Left kidney (tissue), 2 donors: ENCODE data around the gene MYT1. TPM values are rescaled to one million over a fixed set of nuclear protein-coding genes. Genes with fewer than 3 reads are reported as not detected.
A peak's percentile ranks its signal among the peaks of the same experiment; 100 is the strongest.

ENCODE experiments used
- DNase-seq: peaks from one replicate; pipeline ENCODE4 v3.0.0-alpha.2; 2013
- polyA plus RNA-seq: library from polyadenylated mRNA; unstranded; fragments of 120-200 nt; gene quantifications from one replicate; pipeline ENCODE4 v1.2.1, GENCODE V29; 2013; ENCODE audit not compliant: insufficient read length

Gene MYT1
- polyA plus RNA-seq, 1 donor, result 0.33 TPM

DNA sequence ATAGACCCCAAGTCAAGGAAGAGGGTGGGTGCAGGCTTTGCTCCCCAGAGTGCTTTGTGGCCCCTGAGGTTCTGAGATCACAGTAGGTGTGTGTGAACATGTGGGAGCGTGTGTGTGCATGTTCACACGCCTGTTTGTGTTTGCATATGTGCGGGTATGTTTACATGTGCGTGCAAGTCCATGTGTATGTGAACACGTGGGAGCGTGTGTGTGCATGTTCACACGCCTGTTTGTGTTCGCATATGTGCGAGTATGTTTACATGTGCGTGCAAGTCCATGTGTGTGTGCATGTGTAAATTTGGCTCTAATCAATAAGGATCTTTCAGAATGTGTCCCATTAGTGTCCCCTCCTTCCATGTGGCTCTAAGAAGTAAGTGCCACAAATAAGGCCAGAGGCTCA lies 49.9 kb downstream of the MYT1 start:
- no peak for DNase-seq

DNA sequence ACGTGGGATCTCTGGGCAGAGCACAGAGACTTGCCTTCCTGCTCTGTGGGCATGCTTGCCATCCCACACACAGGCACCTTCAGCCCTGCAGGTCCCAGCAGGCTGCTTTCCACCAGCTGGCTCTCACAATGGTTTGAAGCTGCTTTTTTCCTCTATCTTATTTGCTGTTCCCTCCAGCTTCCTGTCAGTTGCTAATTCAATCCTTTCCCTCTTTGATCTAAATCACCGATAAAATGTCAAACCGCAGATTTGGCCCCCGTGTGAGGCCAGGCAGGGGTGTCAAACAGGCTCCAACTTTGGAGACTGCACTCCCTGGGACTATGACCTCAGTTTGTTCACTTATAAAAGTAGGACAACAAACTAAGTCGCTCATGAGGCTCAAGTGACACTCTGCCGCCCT lies 50.7 kb downstream of the MYT1 start:
- no peak for DNase-seq

DNA sequence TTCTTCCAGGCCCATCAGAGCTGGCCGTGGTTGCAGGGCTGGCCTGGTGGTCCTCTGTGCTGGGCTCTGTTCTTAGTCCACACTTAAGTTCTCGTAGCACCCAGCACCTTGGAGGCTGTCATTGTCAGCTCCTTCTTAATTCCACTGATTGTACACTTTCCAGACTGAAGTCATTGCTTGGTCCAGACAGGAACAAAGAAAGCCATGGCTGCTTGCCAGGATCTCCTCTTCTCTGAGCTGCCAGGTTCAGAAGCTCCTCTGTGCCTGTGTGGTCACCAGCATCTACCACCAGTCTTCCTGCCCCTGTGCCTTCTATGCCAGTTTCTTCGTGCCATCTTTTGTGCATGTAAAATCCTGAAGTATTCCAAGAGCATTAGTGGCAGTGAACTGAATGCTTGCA lies 51.8 kb downstream of the MYT1 start:
- DNase-seq, result no peak

DNA sequence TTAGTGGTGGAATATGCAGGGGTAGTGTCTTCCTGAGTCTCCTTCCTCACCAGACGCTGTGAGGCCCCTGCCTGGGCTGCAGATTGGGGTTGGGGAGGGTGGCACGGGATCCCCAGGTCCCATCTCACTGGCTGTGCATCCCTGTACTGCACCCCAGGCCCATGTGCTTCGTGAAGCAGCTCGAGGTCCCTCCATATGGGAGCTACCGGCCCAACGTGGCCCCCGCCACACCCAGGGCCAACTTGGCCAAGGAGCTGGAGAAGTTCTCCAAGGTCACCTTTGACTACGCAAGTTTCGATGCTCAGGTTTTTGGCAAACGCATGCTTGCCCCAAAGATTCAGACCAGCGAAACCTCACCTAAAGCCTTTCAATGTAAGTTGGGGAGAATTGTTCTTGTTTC lies 52.7 kb downstream of the MYT1 start:
- no peak for DNase-seq

DNA sequence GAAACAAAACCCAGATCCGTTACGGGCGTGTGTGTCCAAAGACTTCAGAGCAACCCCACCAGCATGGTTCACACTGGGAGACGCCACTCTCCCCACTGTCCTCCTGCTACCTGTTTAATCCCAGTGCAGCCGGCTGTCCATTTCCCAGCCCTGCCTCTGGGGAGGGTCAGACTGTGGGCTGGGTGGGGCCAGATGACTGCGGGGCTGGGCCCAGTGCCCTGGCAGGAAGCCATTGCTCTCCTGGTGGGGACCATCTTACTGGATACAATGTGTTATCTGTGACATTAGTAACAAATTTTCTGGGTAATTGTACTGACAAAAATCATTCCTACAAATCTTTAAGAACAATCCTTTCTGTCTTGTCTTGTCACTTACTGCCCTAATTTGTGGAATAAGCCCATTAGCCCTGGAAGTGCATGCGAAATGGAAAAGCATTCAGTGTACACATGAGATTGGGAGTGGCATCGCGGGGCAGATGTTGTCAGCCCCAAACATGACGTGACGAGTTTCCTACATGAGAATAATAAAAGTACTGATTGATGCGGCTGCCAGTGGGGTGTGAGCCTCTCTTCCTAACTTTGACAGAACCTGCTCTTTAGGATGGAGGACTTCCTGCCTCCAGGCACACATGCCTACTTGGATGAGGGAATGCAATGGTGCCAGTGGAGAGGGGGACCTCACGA lies 53.4 kb downstream of the MYT1 start:
- no peak for DNase-seq

DNA sequence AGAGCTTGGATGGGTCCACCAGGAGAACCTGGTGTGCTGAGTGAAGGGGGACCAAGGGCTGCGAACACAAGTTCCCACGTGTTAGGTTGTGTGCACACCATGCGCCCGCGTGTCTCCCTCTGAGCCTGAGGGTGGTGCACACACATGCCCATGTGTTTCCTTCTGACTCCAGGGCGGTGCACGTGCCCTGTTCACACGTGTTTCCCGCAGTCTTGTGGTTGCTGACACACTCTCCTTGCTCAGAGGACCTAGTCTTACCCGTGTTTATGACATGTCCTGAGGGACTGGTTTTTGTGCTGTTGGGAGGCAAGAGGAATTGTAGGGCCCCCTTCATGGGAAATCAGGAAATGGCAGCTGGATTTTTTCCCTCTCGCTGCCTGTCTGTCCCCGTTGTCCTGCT lies 55.0 kb downstream of the MYT1 start:
- no peak for DNase-seq

DNA sequence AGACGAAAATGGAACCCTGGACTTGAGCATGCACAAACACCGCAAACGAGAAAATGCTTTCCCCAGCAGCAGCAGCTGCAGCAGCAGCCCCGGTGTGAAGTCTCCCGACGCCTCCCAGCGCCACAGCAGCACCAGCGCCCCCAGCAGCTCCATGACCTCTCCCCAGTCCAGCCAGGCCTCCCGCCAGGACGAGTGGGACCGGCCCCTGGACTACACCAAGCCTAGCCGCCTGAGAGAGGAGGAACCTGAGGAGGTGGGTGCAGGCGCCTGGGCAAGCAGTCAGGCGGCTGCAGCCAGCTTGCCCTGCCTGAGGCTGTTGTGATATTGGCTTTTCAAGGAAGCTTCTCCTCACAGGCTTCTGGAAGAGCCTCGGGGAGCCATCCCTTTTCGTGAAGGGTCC lies 55.5 kb downstream of the MYT1 start:
- no peak for DNase-seq

DNA sequence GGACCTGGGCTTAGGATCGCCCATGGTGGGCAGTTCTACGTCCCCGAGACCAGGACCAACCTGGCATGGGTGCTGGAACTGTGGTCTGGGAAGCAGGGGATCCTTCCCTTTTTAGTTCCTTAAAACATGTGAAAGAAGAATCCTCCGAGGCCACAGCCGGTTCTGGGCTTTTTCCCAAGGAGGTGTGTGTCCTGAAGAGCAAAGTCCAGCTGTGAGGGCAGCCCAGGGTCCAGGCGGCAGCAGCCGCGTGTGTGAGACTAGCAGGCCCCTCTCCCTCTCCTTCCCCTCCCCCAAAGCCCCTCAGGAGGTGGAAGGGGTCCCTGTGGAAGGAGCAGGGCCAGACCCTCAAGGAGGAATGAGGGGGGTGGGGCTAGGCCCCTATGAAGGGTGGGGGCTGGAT lies 56.2 kb downstream of the MYT1 start:
- DNase-seq, result no peak

DNA sequence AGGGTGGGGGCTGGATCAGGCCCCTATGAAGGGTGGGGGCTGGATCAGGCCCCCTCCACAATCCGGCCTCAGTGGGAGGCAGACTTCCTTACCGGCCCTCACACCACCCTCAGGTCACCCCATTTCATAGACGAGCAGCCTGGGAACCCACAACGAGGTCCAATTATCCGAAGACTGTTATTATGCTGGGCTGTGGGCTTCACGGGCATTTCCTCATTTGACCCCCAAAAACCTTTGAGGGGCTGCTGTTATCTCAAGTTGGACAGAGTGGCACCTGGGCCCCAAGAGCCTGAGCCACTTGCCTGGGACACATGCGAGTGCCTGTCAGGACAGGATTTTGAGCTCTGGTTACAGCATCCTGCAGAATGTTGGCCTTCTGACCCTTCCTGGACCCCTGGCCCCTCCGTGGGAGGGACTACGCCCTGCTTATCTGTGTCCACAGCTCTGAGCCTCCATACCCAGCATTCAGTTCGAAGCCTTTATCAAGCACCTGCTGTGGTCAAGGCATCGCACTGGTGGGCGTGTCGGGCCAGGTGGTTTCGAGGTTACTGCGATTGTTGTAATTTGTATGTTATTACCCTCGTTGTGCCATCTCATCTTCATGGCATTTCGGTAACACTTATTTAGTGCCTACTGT lies 56.8 kb downstream of the MYT1 start:
- DNase-seq, result no peak

DNA sequence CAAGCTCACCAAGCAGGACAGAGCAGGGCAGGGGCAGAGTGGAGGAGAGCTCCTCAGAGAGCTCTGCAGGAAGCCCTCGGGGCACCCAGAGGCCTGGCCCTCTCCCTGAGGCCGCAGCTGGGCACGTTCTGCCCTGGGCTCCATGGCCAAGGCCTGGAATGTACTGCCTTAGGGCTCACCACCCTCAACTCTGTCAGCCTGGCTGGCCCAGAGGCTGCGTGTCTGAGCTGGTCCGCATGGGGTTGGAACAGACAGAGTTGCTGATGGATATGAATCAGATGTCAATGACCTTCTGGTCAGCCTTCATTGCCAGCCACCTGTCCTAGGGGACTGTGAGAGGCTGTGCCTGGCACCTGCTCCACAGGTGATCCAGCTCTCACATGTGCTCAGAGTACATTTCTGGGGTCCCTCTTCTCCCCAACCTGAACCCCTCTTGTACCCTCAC lies 58.1 kb downstream of the MYT1 start:
- DNase-seq, result no peak

DNA sequence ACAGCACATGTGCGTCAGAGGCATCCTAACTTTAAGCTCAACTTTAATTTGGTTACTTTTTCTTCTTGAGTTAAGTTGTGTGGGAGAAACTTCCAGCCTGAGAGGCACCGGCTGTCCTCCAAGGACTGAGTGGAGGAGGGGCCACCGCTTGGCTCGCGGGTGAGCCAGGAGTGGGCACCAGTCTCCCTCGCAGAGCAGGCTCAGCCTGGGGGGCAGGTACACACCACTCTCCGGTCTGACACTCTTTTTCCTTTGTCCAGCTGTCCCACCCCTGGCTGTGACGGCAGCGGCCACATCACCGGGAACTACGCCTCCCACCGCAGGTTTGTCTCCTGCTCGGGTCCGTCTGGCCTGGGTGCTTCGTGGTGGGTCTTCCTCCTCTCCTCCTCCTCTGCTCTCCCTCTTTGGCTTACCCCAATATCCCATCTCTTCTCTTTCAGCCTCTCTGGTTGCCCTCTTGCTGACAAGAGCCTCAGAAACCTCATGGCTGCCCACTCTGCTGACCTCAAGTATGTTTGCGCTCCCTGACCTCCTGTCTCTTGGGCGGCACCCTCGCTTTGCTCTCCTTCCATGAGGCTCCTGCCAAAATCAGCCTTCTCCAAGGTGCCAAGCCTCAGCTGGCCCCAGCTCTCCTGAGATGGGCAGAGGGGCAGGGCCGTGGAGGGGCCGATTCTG lies 58.7 kb downstream of the MYT1 start:
- DNase-seq, result no peak

DNA sequence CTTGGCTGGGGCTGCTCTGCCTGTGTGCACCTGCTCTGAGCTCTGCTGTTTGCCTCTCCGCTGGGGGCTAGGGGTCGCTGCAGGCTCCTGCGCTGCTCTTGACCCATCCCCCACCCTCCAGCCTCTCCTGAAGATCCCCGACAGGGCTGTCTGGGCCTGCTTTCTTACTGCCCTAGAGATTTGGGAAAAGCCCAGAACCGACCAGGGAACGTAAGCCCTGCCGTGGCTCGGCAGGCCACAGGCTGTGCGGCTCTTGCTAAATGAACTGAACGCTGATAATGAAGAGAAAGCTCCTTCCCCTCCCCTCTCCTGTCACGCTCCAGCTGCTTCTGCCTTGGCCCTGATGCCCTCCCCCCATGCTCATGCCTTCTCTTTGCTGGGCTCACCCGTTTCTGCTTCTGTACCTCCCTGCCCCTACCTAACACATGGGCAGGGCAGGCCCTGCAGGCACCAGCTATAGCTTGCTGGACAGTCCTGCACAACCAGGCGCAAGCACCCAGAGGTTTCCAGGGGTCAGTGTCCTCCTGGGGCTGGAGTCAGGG lies 59.3 kb downstream of the MYT1 start:
- peak; percentile 54 for DNase-seq

DNA sequence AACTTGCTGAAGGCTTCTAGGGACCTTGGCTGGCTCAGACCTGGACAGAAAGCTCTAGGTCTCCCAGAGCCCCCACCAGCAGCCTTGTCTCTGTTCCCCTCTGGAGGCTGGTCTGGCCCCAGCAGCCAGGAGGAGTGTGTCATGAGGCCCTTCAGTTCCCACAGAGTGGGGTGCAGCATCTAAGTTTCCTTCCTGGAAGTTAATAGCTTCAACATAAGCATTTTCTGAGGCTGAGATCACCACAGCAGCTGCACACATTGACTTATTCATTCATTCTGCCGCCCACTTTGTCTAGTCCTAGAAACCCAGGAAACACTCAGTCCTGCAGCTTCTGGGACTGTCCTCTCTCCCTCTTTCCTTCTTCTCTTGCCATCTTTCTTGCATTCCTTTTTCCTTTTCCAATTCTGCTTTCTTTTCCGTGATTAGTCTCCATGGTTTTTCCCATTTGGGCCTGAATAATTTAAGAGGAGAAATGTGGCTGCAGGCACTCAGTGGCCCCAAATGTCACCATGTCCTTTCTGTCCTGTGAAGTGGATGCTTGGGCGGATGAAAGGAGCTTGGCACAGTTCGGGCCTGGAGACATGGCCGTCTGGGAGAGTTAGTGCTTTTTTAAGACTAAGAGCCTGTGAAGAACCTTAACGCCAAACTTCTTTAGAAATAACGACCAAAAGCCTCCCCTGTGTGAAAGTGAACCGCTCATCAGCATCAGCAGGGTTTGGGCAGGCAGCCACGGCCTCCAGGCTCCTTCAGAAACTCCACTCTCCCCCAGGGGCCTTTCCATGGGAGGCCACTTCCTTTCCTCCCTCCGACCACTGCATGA lies 60.3 kb downstream of the MYT1 start:
- peak; percentile 40 for DNase-seq

DNA sequence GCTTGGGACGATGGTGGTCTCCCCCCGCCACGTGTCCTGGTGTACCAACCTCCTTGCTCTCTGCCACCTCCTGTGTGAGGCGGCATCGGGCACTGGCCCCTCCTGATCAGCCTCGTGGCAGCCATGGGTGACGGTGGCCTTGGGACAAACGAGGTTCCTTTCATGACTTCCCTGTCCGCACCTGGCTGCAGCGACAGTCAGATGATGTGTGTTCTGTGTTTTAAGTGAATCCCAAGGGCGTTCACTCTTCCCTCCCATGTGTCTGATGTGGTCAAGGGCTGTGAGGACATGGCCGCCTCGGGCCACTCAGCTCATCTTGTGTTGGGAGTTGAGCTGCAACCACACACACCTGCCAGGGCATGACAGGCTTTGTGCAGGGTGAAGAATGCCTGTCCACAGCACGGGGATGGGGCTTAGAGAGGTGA lies 60.9 kb downstream of the MYT1 start:
- no peak for DNase-seq

DNA sequence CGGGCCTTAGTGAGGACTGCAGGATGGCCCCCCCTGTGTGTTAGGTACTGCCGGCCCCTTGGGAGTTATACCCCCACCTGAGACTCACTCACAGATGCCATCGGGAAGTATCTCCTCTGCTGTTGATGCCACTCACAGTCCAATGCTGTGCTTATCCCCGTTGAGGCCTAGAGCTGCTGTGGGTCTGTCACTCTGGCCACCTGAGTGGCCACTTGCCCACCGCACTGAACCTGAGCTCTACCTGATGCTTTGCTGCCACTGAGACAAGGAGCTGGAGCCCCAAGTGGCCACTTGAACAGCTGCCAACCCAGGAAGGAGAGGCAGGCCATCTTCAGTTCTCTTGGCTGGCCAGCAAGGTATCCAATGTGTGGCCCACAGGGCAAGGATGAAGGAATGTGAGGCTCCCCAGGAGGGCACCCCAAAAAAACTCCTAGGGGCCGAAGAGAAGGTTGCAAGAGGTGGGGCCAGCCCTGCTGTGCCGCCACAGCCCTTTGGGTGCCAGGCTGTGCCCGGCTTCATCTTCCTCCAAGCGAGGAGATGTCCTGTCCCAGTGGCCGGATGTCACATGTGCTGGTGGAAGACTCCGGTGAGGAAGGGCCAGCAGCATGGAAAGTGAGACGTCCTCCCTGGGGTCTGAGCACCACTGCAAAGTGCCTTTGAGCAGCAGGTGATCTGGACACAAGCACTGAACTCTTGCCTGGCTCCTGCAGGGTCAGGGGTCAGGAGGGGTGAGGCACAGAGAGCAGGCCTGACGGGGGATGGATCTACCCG lies 61.8 kb downstream of the MYT1 start:
- no peak for DNase-seq

DNA sequence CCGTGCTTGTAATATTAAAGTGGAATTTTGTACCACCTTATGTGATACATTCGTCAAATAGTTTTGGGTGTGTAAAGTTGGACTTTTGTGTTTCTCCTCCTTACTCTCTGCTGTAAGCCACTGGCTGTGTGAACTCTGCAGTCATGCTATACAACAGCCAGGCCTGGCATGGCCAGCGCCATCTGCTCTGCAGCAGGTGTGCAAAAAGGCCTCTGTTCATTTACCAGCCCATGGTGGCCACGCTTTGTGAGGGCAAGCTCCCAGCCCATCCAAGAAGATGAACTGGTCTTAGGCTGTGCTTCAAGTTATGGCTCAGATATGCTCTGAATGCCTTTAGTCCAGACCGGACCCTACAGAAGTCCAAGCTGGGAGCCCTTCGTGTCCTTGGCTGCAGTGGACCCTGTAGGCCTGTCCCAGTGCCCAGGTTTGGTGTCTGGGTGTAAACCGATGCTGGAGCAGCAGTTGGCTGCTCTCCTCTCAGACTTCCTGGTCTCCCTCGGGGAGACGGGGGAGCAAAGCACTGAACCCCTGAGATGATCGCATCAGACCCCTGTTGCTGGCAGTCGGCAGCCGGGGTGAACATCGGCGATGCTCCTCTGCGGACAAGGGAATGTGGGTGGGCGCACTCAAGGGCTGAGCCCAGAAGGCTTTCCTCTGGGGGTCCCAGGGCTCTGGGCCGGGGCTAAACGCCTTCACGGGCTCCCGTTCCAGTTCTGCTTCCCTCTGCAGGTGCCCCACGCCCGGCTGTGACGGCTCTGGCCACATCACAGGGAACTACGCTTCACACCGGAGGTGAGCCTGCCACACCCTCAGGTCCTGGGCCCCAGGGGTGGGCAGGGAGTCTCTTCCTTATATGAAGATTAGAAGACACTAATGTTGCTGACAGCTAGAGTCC lies 62.7 kb downstream of the MYT1 start:
- no peak for DNase-seq

DNA sequence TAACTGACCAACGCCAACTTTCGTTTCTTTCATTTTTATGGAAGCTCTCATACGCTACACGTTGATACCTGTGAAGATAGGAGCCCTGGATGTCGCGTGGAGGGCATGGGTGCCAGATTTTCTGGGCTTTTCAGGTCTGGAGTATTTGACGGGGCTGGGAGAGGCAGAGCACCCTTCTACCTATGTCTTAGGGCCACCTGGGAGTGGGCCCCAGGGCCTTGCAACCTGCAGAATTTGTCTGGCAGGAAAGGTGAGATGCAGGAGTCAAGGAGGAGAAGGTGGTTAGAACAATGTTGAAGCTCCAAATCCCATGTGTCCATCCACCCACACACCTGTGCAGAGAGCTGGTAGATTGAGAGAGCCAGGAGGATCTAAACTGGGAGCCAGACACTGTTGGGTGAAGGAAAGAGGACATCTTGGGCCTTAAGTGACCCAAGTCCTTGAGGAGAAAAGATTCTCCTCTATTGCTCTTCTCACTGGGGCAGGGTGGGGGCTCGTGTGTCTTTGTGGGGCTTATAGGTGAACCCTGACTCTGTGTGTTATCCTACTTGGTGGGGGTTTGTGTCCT lies 63.9 kb downstream of the MYT1 start:
- DNase-seq, result no peak

DNA sequence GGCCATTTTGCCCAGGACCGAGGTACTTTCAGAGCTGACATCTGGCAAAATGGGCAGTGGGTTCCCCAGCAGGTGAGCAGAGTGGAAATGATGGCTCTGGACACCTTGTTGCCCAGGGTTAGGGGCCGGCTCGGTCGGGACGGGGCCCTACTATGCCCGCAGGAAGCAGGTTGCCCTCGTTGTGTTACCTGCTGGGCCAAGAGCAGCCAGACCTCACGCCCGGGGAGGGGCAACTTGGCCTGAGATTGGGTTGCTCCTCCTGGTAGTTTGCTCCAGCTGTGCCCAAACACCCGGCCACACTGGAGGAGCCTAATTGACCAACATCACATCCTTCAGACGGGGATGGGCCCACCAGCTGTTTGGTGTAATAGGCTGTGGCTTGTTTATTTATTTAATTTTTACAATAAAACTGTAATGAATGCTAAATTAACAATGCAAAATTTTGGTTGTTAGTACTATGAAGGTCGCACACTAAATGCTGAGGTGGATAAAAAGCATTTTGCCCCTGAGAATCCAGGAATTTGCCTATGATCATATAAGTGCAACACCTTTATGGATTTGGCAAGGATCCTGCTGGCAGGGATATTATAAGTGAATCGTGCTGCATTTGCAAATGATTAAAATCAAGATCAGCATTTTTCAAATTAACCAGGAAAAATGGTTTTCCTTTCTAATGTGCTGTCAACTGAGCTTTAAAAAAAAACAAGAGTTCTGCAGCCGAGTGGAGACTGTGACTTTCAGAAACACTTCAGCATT lies 64.7 kb downstream of the MYT1 start:
- DNase-seq, result no peak

DNA sequence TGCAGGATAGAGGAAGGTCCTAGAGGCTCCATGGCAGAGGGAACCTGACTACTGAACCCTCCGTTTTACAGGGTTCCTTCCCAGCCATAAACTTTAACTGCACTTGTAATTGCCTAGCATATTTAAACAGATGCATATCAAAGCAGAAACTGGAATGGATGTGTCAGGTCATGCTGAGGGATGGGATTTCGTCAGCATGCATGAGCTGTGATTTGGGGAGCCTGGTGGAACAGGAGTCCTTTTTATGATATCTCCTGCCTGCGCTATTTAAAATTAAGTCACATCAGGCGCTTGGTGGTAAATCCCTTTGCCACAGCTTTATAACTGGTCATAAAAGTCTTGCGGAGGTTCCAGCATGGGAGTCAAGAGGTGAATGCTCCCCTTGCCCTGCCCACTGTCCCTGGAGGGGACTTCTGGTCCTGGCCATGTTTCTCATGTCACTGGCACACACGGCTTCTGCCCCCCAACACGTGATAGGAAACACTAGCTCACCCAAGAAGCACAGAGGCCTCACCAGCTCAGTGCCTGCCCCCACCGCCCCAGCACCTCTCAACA lies 65.3 kb downstream of the MYT1 start:
- no peak for DNase-seq
